ENCODE data around the gene COL6A2. TPM values are rescaled to one million over a fixed set of nuclear protein-coding genes. Genes with fewer than 3 reads are reported as not detected.

COL6A2 gene
- total and polyA plus RNA-seq, 2 experiments from 2014 or later, result 28.4 to 89.2 TPM

GRCh38 chr21:46127239-46128105 lies 29.6 kb downstream of the COL6A2 start:
- Histone ChIP-seq H3K36me3 (ENCODE audit: insufficient read depth) (no peaks in the 10 kb centered on the region), H3K79me2 (replicated peaks; ENCODE audit: insufficient read depth) (no peaks in the 10 kb centered on the region), H3K9me2 (ENCODE audit: insufficient read depth) (no peaks in the 10 kb centered on the region), H3K4me3 (no peak overlapping the region), H3K27me3 (ENCODE audit: insufficient read depth) (no peaks in the 10 kb centered on the region), H3F3A (replicated peaks; ENCODE audit: low read depth) (no peaks in the 10 kb centered on the region), H3K4me2 (no peak overlapping the region), H2AFZ (no peak overlapping the region), H4K20me1 (replicated peaks; ENCODE audit: insufficient read depth) (no peaks in the 10 kb centered on the region), H3K27ac (ENCODE audit: low read depth) (no peak overlapping the region), H3K4me1 (ENCODE audit: insufficient read depth) (no peaks in the 10 kb centered on the region)
- peaks cover 4% of the 10 kb centered on the region; the same call in 2 of the 3 replicates for H3K4me1 Mint-ChIP-seq
- ATAC-seq, result no peak
- peaks cover 7% of the 10 kb centered on the region; the same call in 2 of the 3 replicates for H3K36me3 Mint-ChIP-seq (ENCODE audit: low read depth)
- DNase-seq (ENCODE audit: low spot score), result no peak
- H3K4me3 Mint-ChIP-seq, result no peak overlapping the region
- H3K27me3 Mint-ChIP-seq (ENCODE audit: insufficient read depth, low read depth, poor library complexity), result peaks cover 9% of the 10 kb centered on the region
- TF ChIP-seq EZH2phosphoT487 (IDR thresholded peaks at IDR 0.05; ENCODE audit: unreplicated experiment) (no peak), JUNB (IDR thresholded peaks at IDR 0.05; ENCODE audit: unreplicated experiment) (no peak), ZNF462 (CRISPR knock-in tag; IDR thresholded peaks at IDR 0.05) (no peak), POLR2AphosphoS5 (IDR thresholded peaks at IDR 0.05; ENCODE audit: low read depth) (no peak), ZNF114 (CRISPR knock-in tag; IDR thresholded peaks at IDR 0.05) (no peak), EZH2 (IDR thresholded peaks at IDR 0.05; ENCODE audit: low read depth, unreplicated experiment) (no peak), ZNF331 (CRISPR knock-in tag; IDR thresholded peaks at IDR 0.05; ENCODE audit: low read depth) (no peak), NANOG (IDR thresholded peaks at IDR 0.05; ENCODE audit: borderline replicate concordance) (no peak), STAT1 (IDR thresholded peaks at IDR 0.05; ENCODE audit: unreplicated experiment) (no peak), CREB1 (CRISPR knock-in tag; IDR thresholded peaks at IDR 0.05; ENCODE audit: low read depth) (no peak)
- TF ChIP-seq, protein P1, sequence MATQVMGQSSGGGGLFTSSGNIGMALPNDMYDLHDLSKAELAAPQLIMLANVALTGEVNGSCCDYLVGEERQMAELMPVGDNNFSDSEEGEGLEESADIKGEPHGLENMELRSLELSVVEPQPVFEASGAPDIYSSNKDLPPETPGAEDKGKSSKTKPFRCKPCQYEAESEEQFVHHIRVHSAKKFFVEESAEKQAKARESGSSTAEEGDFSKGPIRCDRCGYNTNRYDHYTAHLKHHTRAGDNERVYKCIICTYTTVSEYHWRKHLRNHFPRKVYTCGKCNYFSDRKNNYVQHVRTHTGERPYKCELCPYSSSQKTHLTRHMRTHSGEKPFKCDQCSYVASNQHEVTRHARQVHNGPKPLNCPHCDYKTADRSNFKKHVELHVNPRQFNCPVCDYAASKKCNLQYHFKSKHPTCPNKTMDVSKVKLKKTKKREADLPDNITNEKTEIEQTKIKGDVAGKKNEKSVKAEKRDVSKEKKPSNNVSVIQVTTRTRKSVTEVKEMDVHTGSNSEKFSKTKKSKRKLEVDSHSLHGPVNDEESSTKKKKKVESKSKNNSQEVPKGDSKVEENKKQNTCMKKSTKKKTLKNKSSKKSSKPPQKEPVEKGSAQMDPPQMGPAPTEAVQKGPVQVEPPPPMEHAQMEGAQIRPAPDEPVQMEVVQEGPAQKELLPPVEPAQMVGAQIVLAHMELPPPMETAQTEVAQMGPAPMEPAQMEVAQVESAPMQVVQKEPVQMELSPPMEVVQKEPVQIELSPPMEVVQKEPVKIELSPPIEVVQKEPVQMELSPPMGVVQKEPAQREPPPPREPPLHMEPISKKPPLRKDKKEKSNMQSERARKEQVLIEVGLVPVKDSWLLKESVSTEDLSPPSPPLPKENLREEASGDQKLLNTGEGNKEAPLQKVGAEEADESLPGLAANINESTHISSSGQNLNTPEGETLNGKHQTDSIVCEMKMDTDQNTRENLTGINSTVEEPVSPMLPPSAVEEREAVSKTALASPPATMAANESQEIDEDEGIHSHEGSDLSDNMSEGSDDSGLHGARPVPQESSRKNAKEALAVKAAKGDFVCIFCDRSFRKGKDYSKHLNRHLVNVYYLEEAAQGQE (IDR thresholded peaks at IDR 0.05; ENCODE audit: unreplicated experiment), result no peak
- TF ChIP-seq, protein P2, sequence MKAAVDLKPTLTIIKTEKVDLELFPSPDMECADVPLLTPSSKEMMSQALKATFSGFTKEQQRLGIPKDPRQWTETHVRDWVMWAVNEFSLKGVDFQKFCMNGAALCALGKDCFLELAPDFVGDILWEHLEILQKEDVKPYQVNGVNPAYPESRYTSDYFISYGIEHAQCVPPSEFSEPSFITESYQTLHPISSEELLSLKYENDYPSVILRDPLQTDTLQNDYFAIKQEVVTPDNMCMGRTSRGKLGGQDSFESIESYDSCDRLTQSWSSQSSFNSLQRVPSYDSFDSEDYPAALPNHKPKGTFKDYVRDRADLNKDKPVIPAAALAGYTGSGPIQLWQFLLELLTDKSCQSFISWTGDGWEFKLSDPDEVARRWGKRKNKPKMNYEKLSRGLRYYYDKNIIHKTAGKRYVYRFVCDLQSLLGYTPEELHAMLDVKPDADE (IDR thresholded peaks at IDR 0.05), result no peak
- TF ChIP-seq, protein P3, sequence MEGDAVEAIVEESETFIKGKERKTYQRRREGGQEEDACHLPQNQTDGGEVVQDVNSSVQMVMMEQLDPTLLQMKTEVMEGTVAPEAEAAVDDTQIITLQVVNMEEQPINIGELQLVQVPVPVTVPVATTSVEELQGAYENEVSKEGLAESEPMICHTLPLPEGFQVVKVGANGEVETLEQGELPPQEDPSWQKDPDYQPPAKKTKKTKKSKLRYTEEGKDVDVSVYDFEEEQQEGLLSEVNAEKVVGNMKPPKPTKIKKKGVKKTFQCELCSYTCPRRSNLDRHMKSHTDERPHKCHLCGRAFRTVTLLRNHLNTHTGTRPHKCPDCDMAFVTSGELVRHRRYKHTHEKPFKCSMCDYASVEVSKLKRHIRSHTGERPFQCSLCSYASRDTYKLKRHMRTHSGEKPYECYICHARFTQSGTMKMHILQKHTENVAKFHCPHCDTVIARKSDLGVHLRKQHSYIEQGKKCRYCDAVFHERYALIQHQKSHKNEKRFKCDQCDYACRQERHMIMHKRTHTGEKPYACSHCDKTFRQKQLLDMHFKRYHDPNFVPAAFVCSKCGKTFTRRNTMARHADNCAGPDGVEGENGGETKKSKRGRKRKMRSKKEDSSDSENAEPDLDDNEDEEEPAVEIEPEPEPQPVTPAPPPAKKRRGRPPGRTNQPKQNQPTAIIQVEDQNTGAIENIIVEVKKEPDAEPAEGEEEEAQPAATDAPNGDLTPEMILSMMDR (conservative IDR thresholded peaks at IDR 0.05; ENCODE audit: low read depth in 2 of 2), result no peak
- H3K27ac Mint-ChIP-seq, result no peak overlapping the region
- no peaks in the 10 kb centered on the region for H3K9me3 Mint-ChIP-seq

Measured in GM23338 (cell line).